CD4-positive, alpha-beta T cell treated with Interleukin-2 at 100 ng/mL for 4 hours (primary cell): ENCODE measurements around the gene PCCA.
"Not testable (repeated sequence)": the region's sequence is repeated elsewhere in the genome, so short reads cannot be mapped to it uniquely, and the experiment has no call there.

Source experiments
- DNase-seq: peaks from one replicate; pipeline ENCODE4 v3.0.0-alpha.2; 2020; ENCODE audit warnings: low spot score

Gene PCCA

DNA sequence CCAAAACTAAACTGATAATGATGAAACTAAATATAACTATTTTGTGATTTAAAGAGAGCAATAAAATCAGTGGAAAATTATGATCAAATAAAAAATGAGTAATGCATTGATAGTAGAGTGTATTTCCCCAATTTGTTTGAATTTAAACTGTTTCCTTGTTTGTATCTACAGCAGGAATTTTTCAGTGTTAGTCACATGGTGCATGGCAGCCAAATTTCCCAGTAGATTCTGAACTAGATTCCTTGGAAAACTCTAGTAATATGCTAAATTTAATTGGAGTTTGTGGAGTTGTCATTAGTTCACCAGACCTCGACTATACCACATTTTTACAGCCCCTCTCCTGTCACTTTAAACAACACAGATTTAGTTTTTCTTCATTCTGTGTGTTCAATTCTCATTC lies 156.2 kb downstream of the PCCA start:
- no peak for DNase-seq

DNA sequence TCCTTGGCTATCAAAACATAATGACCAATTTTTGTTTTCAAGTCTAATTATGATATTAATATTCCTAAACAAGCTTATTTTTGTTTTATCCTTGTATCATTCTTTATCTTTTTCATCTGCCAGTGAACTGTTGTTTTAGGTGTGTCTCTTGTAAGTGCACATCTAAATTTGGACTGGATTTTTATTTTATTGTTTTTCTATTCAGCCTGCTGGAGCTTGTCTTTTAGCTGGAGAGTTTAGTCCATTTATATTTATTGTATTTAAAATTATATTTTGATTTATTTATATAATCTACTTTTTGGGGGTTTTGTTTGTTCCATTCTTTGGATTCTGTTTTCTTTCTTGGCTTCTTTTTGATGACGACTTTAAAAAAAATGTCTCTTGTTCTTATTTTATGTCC lies 159.0 kb downstream of the PCCA start:
- DNase-seq, result no peak

DNA sequence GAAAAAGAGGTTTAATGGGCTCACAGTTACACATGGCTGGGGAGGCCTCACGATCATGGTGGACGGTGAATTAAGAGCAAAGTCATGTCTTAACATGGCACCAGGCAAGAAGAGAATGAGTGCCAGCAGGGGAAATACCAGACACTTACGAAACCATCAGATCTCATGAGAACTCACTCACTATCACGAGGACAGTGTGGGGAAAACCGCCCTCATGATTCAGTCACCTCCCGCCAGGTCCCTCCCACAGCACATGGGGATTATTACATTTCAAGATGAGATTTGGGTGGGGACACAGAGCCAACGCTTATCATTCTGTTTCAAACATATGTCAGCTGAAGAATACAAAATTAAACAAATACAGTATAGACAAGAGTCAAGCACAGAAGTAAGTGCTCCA lies 165.1 kb downstream of the PCCA start:
- DNase-seq, result no peak

DNA sequence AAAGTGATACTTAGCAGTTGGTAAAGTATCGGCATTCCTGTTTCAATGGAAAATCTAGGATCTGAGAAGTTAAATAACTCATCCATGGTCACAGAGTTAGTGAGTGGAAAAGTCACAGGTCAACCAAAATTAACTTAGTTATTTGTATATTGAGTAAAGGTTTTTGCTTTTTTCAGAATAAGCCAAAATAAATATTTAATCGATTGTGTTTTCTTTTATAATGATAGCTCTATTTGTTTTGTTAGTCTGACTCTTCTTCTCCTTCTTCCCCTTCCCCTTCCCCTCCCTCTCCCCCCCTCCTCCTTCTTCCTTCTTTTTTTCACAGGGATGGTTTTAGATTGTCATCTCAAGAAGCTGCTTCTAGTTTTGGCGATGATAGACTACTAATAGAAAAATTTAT lies 173.5 kb downstream of the PCCA start:
- no peak for DNase-seq

DNA sequence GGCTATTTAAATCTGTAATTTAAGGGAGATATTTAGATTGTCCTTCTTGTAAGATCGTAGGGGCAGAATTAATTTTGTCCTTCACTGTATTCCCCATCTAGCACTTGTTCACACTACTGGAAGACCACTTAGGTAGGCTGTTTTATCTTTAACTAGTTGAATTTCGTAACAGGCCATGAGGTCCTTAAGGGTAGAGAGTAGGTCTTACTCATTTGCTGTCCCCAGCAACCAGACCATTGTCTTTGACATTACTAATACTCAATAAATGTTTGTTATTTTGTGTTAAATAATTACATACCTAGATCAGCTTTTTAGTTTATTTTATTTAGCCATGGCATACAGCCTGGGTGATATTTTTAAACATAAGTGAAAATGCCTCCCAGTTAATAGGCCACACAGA lies 177.1 kb downstream of the PCCA start:
- no peak for DNase-seq

DNA sequence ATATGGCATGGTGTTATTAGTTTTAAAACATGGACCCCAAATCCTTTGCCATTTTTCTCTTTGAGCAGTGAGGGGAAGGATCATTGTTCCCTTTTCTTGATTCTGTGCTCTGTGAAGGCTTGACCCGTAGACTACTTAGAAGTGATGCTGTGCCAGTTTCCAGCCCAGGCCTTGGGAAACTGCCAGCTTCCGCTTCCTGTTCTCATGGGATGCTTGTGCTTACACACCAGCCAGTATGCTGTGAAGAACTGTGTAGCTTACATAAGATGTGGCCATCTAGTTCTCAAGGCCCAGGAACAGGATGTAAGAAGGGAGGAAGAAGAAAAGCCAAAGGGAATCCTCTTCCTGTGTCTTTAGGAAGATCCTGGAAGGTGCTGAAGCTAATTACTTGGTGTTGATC lies 180.9 kb downstream of the PCCA start:
- no peak for DNase-seq

DNA sequence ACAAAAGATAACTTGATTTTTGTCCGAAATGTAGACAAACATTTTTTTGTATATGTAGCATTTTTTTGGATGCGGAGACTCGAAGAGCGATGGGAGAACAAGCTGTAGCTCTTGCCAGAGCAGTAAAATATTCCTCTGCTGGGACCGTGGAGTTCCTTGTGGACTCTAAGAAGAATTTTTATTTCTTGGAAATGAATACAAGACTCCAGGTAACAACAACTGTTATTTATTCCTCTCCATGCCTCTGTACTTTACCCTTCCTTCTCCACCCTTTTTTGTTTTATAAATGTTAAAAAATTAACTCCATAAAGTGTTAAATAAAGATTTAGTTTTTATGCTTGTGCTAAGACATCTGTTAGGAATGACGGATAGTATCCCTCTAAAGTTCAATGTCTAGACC lies 184.2 kb downstream of the PCCA start:
- DNase-seq, result no peak

DNA sequence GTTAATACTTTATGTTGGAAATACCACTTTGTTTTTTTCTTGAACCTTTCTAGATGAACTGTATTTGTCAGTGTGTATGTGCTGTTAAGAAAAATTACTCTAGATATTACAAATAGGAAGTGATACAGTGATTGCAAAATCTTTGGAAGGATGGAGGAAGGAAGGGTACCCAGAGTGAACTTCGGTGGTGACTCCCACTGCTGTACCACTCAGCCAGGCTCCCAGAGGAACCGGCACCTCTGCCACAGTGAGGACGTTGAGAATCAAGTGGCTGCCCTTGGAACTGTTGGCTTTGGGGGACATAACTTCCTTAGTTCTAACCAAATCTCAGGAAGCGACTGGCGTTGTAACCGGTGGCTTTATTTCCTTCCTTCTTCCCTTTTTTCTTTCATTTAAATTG lies 184.7 kb downstream of the PCCA start:
- DNase-seq, result no peak

DNA sequence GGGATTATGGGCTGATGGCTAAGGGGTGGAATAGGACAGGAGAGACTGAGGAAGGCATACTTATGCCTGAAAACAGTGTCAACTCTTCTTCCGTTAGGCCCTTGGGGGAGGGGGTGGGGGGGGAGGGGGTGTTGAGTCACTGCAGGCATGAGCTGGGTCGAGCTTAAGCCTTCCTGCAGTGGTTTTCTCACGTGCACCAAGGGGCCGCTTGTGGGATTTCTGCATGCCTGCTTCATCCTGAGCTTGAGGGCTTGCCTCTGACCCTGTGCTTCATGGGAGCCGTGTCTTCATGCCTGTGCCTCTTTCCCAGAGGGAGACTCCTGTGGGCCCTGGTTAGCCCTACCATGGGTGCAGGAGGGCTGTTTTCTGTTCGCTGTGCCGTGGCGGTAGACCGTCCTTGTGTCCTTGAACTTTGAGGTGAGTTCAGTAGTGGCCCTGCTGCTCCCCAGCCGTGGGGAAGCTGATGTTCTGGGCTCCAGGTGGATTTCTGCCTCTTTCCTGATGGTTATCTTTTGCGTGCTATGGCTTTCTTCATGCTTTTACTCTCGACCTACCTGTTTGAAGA lies 186.1 kb downstream of the PCCA start:
- no peak for DNase-seq

DNA sequence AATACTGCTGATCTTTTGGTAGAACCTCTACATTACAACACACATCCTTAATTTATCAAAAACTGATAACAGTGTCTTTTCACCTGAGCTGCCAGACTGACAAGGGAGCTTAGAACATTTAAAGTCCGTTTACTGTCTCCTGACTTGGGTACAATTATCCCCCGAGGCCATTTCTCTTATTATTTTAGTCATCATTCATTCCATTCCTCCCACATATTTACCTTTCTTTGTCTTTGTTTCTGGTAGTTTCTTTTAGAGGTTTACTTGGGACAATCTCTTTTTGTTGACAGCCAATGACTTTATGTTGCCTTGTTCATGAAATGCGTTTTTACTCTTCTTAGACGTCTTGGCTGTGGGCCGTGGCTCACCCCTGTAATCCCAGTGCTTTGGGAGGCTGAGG lies 186.9 kb downstream of the PCCA start:
- DNase-seq, result no peak

DNA sequence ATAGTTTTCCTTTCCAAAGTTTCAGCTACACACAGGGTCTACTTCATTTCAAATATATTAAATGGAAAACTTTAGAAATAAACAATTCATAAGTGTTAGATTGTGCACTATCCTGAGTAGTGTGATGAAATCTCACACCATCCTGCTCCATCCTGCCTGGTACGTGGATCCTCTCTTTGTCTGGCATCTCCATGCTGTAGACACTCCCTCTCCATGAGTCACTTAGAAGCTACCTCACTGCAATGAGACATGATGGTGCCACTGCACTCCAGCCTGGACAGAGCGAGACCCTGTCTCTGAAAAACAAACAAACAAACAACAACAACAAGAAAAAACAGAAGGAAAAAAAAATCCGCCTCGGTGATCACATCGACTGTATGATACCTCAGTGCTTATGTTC lies 191.8 kb downstream of the PCCA start:
- DNase-seq, result no peak

DNA sequence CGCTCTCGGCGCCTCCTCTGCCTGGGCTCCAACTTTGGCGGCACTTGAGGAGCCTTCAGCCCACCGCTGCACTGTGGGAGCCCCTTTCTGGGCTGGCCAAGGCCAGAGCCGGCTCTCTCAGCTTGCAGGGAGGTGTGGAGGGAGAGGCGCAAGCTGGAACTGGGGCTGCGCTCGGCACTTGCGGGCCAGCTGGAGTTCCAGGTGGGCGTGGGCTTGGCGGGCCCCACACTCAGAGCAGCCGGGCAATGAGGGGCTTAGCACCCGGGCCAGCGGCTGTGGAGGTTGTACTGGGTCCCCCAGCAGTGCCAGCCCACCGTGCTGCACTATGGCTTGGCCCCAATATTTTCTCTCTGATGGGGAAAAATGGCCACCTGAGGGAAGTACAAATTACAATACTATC lies 193.4 kb downstream of the PCCA start:
- not testable (repeated sequence) for DNase-seq

DNA sequence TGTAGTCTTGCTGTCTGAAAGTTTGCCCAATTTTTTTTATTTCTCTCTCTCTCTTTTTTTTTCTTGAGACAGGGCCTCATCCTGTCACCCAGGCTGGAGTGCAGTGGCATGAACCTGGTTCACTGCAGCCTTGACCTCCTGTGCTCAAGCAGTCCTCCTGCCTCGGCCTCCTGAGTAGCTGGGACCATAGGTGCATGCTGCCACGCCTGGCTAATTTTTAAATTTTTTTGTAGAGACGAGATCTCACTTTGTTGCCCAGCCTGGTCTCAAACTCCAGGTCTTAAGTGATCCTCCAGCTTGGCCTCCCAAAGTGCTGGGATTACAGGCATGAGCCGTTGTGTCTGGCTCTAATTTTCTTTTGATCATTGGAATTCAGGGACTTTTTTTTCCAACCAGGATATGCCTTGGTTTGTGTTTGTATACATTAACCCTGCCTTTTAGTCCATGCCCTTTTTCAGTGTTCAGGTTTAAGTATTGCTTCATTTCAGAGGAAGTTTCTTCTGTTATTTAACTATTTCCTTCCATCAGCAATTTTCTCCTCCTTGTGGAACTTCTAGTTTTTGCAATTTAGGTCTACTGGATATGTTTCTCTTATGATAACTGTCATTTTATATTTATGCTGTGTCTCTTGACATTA lies 201.4 kb downstream of the PCCA start:
- DNase-seq, result no peak

DNA sequence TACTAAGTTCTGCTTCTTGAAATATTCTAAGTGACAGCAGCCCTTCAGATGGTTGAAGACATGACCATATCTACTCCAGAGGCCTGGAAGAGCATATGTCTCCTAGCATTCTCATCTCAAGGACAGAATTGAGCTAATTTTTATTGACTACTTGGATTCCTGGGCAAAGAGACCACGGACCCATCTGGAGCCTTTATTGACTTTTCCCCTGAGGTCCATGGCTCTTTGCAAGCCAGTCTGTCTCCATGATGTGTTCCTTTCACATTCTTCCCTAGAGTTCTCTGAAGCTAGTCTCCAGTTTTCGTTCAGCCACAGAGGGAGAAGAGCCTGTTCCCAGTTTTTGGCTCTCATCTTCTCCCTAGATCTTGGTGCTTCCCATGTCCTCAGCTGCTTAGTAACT lies 202.7 kb downstream of the PCCA start:
- DNase-seq, result no peak

DNA sequence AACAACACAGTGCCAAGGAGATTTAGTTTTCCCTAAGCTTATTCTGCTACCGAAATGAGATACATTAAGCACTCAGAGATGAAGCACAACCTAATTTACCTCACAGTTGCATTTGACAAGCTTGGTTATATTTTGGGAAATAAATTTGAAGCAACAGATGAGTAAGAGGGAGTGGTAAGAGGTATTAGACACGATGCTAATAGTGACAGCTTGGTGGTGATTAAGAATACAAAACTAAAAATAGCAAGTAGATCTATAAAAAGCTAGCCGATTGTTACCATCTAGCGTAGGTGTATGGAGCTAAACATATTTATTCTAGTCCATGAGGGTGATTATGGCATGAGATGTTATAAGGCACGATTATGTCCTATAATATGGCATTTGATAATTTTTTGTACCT lies 208.5 kb downstream of the PCCA start:
- no peak for DNase-seq

DNA sequence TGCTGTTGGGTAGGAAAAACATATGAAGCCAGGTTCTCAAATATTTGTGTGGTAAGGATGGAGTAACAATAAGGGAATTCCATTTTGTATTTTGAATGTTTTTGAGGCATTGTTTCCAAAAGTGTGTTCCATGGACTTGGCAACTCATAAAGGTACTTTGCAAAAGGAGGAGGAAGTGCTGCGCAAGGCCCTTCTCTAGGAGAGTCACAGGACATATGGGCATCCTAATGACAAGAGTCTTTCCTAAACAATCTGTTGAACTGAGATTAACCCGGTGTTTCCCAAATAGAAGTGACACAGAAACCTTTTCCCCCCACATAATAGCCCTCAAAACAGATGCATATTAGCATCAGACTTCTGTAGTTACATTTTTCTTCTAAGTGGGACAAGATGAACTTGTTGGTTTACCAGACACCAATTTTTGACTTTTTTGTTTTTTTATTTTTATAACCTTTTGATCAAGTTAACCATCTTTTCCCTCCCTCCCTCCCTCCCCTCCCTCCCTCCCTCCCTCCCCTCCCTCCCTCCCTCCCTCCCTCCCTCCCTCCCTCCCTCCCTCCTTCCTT lies 209.3 kb downstream of the PCCA start:
- no peak for DNase-seq

DNA sequence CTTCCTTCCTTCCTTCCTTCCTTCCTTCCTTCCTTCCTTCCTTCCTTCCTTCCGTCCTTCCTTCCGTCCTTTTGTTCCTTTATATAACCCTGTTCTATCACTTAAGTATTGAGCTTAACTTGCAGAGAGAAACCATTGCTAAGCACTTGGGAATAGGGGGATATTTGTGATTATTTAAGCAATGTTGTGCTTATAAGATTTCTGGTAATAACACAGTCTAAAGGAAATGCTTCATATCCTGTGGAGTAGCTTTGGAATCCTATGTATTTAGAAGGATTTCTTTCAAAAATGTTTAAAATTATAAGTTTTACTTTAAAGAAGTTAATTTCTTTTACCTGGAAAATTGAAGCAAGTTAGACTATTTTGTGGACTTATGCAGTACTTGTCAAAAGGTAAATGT lies 209.8 kb downstream of the PCCA start:
- no peak for DNase-seq

DNA sequence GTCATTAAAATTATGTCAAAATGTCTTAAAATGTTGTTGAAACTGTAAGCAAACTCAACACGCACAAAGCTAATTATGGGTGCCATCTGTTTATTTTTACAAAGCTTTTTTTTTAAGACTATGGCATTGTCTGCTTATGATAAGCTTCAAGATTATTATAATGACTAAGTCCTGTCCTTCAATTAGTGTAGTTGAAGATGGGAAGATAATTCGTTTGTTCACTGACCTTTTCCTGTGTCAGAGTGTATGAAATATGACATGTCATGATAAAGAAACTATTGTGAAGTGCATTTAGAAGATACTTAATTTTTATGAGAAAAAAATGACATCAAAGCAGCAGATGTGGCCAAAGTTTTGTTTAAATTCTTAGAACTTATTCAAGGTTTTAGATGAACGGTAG lies 211.3 kb downstream of the PCCA start:
- no peak for DNase-seq

DNA sequence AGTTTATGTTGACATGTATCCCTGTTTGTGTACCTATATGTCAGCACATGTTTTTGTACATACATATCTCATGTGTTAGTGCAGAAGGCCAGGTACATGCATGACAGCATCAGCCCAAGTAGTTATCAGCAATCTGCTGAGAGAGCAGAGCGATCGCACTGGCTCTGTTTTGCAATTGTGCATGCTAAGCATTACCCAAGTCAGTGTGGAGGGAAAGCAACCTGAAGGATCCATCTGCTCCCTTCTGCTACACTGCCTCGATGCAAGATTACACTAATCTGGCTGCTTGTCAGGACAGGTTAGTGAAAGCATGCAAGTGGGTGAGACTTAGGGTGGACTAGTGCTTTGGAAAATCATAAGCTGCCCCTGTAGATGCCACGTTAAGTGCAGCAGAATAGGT lies 211.8 kb downstream of the PCCA start:
- no peak for DNase-seq

DNA sequence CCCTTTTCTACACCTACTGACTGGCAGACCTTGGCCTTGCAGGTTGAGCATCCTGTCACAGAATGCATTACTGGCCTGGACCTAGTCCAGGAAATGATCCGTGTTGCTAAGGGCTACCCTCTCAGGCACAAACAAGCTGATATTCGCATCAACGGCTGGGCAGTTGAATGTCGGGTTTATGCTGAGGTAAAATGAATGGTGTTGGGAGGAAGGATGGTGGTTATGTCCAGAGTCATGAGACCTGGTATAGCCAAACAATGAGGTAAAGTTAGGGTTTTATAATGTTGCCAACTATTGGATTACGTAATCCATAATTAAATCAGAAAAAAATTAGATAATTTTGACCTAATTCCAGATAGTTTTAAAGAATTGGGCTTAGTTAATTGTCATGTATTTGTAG lies 212.5 kb downstream of the PCCA start:
- no peak for DNase-seq

DNA sequence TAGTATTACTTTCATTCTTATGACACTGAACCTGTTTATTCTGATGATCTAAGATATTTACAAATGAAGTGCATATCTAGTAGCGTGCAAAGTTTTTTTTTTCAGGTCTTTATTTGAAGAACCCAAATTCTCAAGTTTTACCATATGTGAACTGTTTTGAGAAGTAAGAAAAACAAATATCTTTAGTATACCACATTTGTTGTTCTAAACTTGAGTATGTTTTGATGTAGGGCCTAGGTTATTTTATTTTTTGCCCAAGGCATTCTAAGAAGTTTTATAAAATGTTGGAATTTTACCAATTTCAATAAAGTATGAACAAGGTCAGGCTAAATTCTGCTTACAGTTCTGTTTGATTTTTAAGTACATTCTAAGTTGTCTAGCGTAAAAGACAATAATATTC lies 213.5 kb downstream of the PCCA start:
- no peak for DNase-seq

DNA sequence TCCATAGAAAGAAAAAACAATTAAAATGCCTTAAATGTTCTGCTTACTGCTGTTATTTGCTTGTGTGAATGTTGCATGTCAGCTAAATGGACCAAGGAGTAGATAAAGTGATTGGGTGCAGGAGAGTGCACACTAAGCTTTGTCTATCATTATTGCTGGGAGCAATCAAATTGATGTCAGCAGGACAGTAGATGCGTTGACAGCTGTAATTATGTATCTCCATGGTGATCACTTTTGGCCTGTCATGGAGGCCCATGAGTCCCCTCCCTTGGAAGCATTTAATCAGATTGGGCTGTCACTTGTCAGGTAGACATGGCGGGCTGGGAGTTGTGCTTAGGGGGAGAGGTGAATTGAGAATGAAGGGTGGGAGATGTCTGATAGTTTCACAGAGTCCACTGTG lies 215.3 kb downstream of the PCCA start:
- no peak for DNase-seq

DNA sequence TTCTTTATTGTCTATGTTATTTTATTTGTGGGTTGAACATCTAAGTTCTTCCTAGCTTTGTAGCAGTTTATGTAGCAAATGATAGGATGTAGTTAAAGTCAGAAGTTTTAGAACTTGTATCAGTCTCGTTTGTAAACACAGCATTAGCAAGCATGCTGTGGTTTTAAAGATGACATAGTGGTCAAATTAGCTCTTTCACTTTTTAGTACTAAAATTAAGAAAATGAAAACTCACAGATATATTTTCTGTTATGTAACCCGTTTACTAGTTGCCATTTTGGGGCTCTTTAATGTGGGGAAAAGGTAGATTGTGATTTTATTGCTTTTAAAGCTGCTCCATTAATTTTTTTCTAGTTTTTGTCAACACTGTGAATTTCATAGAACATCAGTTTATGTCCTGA lies 216.5 kb downstream of the PCCA start:
- no peak for DNase-seq

DNA sequence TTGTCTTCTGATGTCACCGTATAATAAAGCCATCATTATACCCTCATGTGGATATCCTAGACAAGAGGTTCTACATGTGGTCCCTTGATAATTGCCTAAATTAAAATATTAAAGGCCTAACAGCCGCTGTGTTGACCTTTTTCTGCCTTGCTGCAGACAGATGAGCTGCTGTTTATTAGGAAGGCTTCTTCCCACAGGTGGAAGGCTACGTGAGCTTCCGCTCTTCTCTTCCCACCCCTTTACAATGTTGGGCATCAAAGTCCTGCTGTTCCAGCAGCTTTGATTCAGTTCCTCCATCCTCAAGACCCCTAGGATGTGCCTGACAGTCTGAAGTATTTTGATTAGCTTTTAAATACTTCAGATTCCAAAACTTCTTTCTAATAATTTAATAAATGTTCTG lies 217.1 kb downstream of the PCCA start:
- no peak for DNase-seq
